Stimulated activated CD4-positive, alpha-beta T cell treated with anti-CD3 and anti-CD28 coated beads, Interleukin-12 subunit alpha, Interleukin-12 subunit beta, amount 100 ng/mL, for 24 hours (primary cell): ENCODE data around the gene SPATA32.
"Not testable (repeated sequence)": the region's sequence is repeated elsewhere in the genome, so short reads cannot be mapped to it uniquely, and the experiment has no call there.

Source experiments
- DNase-seq, 2 experiments: peaks; one replicate each; pipeline ENCODE4 v3.0.0-alpha.2; 2020; ENCODE audit warnings: low read depth in 2 of 2

The SPATA32 gene, protein sequence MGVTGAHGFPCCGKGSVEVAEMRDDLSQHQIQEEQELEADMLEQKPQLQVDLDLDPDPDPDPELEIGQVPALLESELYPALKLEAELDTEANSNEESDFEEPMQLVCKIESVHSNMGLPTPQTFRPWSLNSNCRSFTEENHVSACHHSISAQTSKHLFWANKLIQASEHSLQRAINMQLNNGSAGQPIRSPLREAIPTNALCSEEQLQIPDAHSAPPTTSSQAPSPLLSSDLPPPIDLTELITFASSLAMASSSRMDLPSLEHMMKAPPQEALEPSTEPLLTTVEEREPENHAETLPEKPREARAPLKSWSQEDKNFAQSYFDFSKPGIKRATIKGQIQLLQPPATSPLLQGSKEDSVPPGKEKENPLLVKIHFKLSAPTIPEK

DNA sequence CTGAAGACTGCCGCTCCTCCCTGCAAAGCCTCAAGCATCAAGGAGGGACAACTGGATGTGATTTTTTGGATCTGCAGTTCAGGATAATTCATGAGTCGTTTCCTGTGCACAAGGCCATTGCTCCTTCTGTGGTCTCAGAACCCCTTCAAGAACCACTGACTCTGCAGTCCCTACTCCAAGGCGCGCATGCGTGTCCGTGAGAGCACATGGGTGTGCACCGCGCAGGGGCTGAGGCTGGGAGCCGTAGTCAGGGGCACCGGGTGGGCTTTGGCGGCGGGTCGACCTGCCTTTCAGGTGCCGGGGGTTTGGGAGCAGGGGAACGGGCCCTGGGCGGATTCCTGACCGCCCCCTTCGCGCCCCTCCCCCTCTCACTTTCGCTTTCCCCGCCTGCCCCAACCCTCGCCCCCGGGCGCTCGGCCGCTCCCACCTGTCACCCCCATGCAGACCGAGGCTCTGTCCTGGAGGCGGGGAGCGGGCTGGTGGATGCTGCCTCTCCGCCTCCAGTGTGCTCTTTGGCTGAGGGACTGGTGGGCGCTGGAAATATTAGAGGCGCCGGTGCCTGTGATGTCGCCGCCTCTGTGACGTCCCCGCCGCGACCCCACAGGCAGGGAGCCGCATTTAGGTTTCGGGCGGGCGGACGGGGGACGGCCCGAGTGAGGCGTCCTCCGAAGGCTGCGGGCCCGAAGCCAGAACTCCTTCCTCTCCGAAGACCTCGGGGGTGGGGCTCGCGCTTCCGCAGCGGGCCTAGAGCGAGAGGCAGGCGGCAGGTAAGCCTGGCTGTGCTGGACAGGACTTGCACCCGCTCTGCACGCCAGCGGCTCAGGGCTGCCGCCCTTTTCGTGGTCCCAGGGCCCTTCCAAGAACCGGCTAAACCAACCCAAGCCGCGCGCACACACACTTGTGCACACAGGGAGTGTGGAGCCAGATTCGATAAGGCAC, at the start of gene SPATA32:
SPATA32 (minus strand) TSS at position 518 of the 939 bp plus-strand sequence; CDS start at position 440, 78 bp downstream.
- DNase-seq = peak; percentile 37 to 55

DNA sequence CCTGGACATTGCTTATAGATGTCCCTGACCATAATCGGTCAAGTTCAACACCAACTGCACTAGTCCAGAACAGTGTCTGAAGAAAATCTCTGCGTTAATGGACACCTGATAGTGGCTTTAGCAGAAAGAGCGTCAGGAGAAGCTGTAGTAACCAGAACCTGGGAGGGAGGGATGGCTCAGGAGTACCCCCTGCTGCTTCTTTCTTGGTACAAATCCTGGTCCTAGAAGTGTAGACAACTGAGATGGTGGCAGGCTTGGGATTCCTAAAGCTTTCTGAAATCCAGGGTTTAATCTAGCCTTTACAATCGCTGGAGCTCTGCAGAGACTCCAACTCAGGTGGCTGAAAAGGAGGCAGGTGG, 49.5 kb upstream of the SPATA32 start:
- no peak for DNase-seq

- no peak for DNase-seq
Observed at GRCh38 chr17:45310380-45311324, 48.8 kb upstream of the SPATA32 start.

- DNase-seq = no peak
Observed at GRCh38 chr17:45309400-45309799, 47.5 kb upstream of the SPATA32 start.

- no peak for DNase-seq
Observed at GRCh38 chr17:45308840-45309239, 46.9 kb upstream of the SPATA32 start.

DNA sequence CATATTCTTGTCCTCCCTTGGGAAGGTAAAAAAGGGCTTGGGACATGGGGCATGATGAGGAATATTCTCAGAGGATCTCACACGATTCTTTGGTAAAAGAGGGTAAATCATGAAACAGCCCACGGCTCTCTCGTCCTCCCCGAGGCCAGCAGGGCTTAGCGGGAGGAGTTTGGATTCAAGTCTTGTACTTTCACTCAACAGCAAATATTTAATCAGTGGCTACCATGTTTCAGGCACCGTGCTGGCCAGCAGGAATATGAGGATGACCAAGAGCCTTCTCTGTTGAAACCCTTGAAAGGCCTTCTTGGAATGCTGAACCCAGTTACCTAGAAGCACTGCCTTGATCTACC, 46.1 kb upstream of the SPATA32 start:
- DNase-seq = no peak

DNA sequence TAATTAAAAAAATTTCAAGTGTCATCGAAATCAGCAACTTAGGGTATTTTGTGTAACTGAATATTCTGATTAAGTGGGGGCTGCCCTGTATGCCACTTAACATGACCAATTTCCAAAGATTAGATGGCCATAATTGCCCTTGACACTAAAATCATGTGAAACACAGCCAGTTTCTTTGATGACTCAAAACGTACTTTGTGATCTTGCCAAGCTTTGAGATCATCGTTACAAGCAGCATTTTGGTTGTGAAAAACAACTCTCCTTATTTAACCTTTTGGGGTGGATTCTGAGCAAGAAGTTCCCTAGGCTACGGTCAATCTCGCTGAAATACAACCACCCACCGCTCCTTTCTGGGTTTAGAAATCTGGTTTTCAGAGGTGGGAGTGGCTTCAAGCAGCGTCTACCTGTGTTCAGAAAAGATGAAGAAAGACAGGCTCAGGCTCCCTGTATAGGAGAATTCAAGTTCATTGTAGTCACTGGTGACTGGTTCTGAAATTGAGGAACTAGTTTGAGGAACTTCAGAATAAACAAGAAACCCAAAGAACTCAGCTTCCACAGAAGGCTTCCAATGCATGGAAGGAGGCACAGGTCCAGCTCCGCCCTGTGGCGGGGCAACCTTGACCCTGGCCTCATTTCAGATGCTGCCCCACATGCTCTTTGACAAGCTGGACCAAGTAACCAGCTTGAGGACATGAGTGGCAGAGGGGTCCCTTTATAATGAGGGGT, 45.6 kb upstream of the SPATA32 start:
- DNase-seq = peak in 1 of 2 experiments; percentile 41

DNA sequence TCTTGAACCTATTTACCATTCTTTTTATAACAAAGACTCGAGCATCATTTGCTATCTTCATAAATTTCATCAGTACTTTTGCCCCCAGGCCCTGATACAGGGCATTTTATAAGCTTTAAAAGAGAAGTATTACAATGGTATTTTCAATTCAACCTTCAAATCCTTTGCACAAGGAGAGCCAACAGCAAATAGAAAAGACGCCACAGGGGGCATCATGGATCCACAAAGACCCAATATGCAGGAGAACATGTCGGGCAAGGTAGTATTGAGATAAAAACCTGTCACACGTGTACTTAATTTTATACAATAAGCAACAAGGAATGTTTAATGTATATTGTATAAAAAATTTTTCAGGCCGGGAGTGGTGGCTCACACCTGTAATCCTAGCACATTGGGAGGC, 44.7 kb upstream of the SPATA32 start:
- no peak for DNase-seq

DNA sequence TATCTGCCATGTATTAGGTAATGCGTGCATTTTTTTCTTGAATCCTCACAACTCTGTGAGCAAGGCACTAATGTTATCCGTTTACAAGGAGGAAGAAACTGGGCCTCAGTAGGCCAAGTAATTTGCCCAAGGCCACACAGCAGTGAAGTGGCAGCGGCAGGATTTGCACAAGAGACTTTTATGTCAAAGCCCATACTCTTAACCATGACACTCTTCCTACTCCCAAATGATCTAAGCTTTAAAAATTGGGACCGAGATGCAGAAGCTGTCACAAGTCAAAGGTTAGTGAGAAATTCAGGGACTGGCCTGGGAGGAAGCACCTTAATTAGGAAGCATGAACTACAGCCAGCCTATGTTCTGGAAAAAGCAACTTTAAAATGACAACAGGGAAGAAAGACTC, 44.2 kb upstream of the SPATA32 start:
- DNase-seq = no peak

DNA sequence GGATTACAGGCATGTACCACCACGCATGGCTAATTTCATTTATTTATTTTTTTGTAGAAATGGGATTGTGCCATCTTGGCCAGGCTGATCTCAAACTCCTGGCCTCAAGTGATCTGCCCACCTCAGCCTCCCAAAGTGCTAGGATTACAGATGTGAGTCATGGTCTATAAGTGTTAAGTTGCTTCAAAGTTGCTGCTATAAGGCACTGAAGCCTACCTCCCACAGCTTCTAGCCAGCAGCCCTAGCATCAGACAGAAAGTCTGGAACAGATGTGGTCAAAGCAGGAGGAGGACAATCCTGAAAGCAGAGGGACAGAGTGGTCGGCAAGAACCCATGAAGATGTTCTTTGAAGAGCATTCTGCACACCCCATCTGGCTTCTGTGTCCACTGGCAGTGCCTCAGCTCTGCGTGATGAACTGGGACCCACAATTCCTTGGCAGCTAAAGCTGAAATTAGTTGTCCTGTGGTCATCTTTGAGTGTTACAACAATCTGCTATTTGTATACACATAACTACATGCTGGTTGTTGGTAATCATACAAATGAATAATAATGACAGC, 43.7 kb upstream of the SPATA32 start:
- DNase-seq = no peak

DNA sequence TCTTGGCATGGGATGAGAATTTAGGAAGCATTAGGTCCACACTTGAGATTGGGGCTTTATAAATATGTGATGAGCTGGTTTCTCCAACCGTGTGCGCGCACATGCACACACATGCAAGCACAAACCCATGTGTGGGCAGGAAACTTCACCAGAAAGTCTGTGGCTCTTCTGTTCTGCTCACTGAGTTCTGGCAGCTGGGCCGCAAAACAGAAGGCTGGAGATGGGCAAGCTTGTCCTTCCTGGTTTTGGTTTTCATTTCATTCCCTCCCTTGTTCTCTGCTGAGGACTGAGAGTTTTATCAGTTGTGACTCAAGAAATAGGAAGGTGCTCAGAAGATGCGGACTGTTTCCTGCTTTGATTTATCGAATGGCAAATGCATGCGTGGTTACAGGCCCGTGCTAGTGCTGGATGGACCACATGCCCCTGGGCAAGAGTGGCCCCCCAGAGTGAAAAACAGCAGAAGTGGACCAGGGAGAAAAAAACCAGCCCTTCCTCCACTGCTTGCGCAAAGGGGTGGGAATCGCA, 40.8 kb upstream of the SPATA32 start:
- peak in 1 of 2 experiments; percentile 26 for DNase-seq

- DNase-seq = not testable (repeated sequence)
Observed at GRCh38 chr17:45302220-45302619, 40.3 kb upstream of the SPATA32 start.

- DNase-seq = no peak
Observed at GRCh38 chr17:45301674-45302073, 39.8 kb upstream of the SPATA32 start.

GRCh38 chr17:45300060-45300751, 38.3 kb upstream of the SPATA32 start:
- DNase-seq = no peak

DNA sequence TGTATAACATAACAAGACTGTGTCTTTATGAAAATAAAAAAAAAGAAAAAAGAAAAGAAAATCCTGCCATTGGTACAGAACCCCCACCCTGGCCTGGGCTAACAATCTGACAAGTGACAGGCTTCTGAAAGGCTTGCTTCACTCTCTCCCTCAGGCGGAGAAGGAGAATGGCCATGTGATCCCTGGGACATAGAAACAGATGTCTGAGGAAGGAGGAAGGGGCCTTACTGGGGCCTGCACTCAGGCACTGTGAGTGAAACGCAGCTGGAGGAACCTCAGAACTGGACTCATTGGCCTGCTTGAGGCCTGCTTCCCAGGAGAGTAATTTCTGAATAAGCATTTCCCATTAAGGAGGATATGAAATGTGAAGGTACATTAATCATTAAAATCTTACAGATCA, 37.5 kb upstream of the SPATA32 start:
- no peak for DNase-seq

DNA sequence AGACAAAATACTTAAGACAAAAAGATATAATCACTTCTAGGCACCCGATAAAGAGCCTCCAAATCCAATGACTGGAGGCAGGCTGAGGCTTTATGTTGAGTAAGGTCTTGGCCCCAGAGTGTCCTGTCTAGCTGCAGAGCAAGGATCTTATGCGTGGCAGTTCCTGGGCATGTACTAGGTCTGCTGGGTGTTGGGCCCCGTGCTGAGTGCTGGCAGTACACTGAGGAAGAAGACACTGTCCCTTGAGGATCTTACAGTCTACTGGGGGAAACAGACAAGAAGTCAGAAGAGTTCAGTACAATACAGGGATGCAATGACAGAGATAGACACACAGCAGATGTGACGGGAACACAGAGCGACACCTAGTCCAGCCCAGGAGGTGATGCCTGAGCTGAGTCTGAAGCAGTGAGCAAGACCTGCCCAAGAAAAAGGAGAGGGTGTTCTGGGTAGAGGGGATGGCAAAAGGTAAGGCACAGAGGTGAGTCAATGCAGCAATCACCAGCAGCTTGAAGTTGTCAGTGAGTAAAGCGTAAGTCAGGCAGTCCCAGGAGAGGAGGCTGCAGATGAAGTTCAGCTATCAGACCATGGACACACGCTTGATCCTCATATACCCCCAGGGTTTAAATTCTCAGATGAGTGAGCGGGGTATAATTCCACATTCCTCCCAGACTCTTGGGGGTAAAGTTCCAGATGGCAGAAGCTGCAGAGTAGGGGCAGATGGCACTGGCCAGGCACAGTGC, 36.8 kb upstream of the SPATA32 start:
- DNase-seq = no peak

DNA sequence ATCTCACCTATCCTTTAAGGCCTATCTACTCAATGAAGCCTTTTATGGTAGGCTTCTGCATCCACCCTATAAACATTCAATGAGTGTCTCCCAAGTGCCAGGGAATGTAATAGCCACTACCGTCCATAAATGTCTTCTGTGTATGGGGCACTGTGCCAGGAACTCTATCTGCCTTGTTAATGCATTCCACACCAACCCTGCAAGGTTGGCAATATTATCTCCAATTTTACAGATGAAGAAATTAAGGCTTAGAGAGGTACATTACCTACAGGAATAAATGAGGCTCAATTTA, 34.9 kb upstream of the SPATA32 start:
- DNase-seq = no peak

DNA sequence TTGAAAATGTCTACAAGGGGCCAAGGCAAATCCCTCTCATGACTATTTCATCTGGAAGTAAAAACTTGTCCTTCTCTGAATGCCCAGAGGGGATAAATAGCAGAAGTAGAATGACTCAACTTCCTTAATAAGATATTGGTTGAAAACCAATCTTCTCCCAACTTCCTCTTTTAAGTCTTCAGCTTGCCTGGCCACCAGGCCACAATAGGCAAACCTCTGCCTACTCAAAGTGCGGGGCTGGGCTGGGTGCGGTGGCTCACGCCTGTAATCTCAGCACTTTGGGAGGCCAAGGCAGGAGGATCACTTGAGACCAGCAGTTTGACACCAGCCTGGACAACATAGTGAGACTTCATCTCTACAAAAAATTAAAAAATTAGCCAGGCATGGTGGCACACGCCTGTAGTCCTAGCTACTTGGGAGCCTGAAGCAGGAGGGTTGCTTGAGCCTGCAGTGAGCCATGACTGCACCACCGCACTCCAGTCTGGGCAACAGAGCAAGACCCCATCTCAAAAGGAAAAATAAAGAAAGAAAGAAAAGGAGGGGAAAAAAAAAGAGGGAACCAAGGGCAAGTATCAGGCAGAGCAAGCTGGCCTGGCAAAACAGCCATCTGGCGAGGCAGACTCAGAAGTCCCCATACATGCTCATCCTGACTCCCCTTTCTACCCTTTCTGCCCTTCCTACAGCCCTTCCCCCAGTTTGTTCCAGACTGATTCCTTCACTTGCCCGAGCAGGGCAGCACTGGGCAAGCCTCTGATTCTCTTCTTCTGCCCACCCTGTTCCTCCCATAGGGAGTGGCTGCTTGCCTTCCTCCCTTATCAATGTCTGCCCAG, 34.3 kb upstream of the SPATA32 start:
- DNase-seq = no peak

DNA sequence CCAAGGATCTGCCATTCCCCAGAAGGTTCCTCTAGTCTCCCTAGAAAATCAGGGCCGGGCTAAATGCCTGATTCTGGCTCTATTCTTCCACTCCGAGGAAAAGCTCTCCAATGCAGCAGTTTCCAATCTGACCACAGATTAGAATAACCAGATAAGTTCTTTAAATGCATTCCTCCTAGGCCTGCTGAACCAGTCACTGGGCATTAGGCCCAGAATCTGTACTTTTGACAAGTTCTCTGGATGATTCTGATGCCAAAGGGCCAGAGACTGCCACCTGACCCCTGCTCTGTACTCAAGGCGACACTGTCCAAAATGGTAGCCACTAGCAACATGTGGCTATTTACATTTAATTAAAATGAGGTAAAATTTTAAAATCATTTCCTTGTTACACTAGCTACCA, 32.6 kb upstream of the SPATA32 start:
- DNase-seq = no peak
